NCI-H1930 (cell line): ENCODE results near the gene ZMAT3.
A peak's percentile ranks its signal among the peaks of the same experiment; 100 is the strongest.

Experiments used
- DNase-seq, 2 experiments: peaks; one replicate each; lab custom pipeline; 2025; lab: John Stamatoyannopoulos, UW

ZMAT3 gene

GRCh38 chr3:179021119-179021903 lies 50.3 kb downstream of the ZMAT3 start:
- no peak for DNase-seq

- DNase-seq = no peak
Observed at GRCh38 chr3:179020112-179020511, 51.5 kb downstream of the ZMAT3 start.

- DNase-seq = no peak
Observed at GRCh38 chr3:179018808-179019207, 52.8 kb downstream of the ZMAT3 start.

- no peak for DNase-seq
Observed at GRCh38 chr3:179016979-179017670, 54.5 kb downstream of the ZMAT3 start.

- DNase-seq = peak; percentile 26 to 72
Observed at GRCh38 chr3:179015551-179016020, 56.0 kb downstream of the ZMAT3 start.

- DNase-seq = no peak
Observed at GRCh38 chr3:179005706-179006105, 65.9 kb downstream of the ZMAT3 start.

GRCh38 chr3:179005213-179005612 lies 66.4 kb downstream of the ZMAT3 start:
- no peak for DNase-seq

- no peak for DNase-seq
Observed at GRCh38 chr3:179000659-179001058, 71.0 kb downstream of the ZMAT3 start.

GRCh38 chr3:179000144-179000543 lies 71.5 kb downstream of the ZMAT3 start:
- DNase-seq = no peak

GRCh38 chr3:178996399-178996798 lies 75.2 kb downstream of the ZMAT3 start:
- DNase-seq = no peak

- no peak for DNase-seq
Observed at GRCh38 chr3:178990293-178990692, 81.3 kb downstream of the ZMAT3 start.

- DNase-seq = no peak
Observed at GRCh38 chr3:178989821-178990220, 81.8 kb downstream of the ZMAT3 start.

GRCh38 chr3:178987745-178988144 lies 83.9 kb downstream of the ZMAT3 start:
- DNase-seq = no peak

- DNase-seq = no peak
Observed at GRCh38 chr3:178986456-178986855, 85.2 kb downstream of the ZMAT3 start.

- DNase-seq = no peak
Observed at GRCh38 chr3:178982137-178982536, 89.5 kb downstream of the ZMAT3 start.

- no peak for DNase-seq
Observed at GRCh38 chr3:178975320-178975719, 96.3 kb downstream of the ZMAT3 start.

GRCh38 chr3:178971614-178972013 lies 100.0 kb downstream of the ZMAT3 start:
- no peak for DNase-seq

GRCh38 chr3:178969004-178969700 lies 102.5 kb downstream of the ZMAT3 start:
- no peak for DNase-seq
